Measurements from ENCODE around the gene CYP4F22.

DNA sequence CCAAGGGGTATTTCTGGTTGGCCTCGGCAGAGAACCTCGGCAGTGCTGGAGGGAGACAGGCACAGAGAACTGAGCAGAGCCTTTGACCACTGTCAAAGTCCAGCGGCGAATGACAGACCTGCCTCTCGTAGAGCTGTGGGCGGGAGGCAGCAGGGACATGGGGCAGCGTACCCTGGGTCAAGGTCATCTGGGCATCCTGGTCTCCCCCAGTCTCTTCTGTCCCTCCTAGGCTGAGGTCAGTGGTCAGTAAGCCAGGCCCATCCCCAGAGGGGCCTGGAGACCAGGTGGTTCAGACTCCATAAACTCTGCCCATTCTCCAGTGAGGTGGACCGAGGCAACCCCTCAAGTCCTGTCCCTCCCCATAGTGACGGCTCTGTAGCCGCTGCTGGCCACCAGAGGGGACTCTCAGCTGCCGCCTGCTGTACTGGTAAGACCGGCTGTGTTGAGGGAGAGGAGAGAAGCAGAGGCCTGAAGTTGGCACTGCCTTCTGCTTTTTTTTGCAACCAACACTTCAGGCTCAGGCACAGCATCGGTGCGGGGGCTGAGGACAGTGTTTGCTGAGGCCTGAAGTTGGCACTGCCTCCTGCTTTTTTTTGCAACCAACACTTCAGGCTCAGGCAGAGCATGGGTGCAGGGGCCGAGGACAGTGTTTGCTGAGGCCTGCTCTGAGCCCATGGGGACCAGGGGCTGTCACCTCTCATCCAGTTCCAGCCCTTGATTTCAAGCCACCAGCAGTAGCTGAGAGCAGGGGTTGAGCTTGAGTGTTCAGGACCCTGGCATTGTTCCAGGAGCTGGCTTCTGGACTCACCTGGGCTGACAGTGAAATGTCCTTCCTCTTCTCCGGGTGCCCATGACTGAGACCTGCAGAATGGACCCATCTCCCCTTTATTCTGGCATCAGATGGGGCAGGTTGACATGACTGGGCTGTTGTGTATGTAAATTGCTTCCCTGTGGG, 28.7 kb upstream of the CYP4F22 start, which contains the start of gene PGLYRP2:
- TF ChIP-seq EZH2 (optimal IDR thresholded peaks at IDR 0.05; ENCODE audit: low read depth, low read length) (no peak), EZH2phosphoT487 (IDR thresholded peaks at IDR 0.05; ENCODE audit: low read length) (no peak)
- TF ChIP-seq, protein P1, sequence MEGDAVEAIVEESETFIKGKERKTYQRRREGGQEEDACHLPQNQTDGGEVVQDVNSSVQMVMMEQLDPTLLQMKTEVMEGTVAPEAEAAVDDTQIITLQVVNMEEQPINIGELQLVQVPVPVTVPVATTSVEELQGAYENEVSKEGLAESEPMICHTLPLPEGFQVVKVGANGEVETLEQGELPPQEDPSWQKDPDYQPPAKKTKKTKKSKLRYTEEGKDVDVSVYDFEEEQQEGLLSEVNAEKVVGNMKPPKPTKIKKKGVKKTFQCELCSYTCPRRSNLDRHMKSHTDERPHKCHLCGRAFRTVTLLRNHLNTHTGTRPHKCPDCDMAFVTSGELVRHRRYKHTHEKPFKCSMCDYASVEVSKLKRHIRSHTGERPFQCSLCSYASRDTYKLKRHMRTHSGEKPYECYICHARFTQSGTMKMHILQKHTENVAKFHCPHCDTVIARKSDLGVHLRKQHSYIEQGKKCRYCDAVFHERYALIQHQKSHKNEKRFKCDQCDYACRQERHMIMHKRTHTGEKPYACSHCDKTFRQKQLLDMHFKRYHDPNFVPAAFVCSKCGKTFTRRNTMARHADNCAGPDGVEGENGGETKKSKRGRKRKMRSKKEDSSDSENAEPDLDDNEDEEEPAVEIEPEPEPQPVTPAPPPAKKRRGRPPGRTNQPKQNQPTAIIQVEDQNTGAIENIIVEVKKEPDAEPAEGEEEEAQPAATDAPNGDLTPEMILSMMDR (IDR thresholded peaks at IDR 0.05; ENCODE audit: low read length), result no peak
